DMS 273 treated with DMSO at 0.1 percent for 48 hours (cell line): ENCODE measurements around the gene PLCB4.
"Not testable (repeated sequence)": the region's sequence is repeated elsewhere in the genome, so short reads cannot be mapped to it uniquely, and the experiment has no call there.

Experiments
- DNase-seq: peaks from one replicate; lab custom pipeline; 2025; lab: John Stamatoyannopoulos, UW

Gene PLCB4

GRCh38 chr20:9367328-9367727 is 298.4 kb downstream of the PLCB4 start:
- no peak for DNase-seq

- no peak for DNase-seq
These were observed 298.9 kb downstream of the PLCB4 start for GRCh38 chr20:9367746-9368145.

- no peak for DNase-seq
These were observed 300.0 kb downstream of the PLCB4 start for GRCh38 chr20:9368893-9369292.

- DNase-seq = no peak
These were observed 300.7 kb downstream of the PLCB4 start for GRCh38 chr20:9369557-9369956.

- no peak for DNase-seq
These were observed 305.2 kb downstream of the PLCB4 start for GRCh38 chr20:9374072-9374471.

- DNase-seq = no peak
These were observed 305.6 kb downstream of the PLCB4 start for GRCh38 chr20:9374480-9374879.

GRCh38 chr20:9375221-9375681 is 306.4 kb downstream of the PLCB4 start:
- no peak for DNase-seq

GRCh38 chr20:9377007-9377406 is 308.1 kb downstream of the PLCB4 start:
- DNase-seq = no peak

- DNase-seq = not testable (repeated sequence)
These were observed 316.7 kb downstream of the PLCB4 start for GRCh38 chr20:9385345-9386310.

GRCh38 chr20:9388160-9388812 is 319.4 kb downstream of the PLCB4 start:
- no peak for DNase-seq

GRCh38 chr20:9388813-9389161 is 319.9 kb downstream of the PLCB4 start:
- no peak for DNase-seq

- DNase-seq = no peak
These were observed 320.5 kb downstream of the PLCB4 start for GRCh38 chr20:9389346-9389745.

GRCh38 chr20:9390441-9390840 is 321.6 kb downstream of the PLCB4 start:
- DNase-seq = no peak

- DNase-seq = peak; percentile 14
These were observed 324.3 kb downstream of the PLCB4 start for GRCh38 chr20:9392892-9393857.

- DNase-seq = no peak
These were observed 327.1 kb downstream of the PLCB4 start for GRCh38 chr20:9395971-9396370.

GRCh38 chr20:9397928-9398327 is 329.0 kb downstream of the PLCB4 start:
- no peak for DNase-seq

GRCh38 chr20:9398882-9399281 is 330.0 kb downstream of the PLCB4 start:
- DNase-seq = no peak

GRCh38 chr20:9399322-9399721 is 330.4 kb downstream of the PLCB4 start:
- DNase-seq = no peak

GRCh38 chr20:9400171-9401025 is 331.5 kb downstream of the PLCB4 start:
- no peak for DNase-seq

- DNase-seq = no peak
These were observed 332.5 kb downstream of the PLCB4 start for GRCh38 chr20:9401371-9401770.

- DNase-seq = no peak
These were observed 333.3 kb downstream of the PLCB4 start for GRCh38 chr20:9402141-9402540.
